Liver (tissue), 9 donors: ENCODE data around the gene PPP2R2D. TPM values are rescaled to one million over a fixed set of nuclear protein-coding genes. Genes with fewer than 3 reads are reported as not detected.

ENCODE experiments used
- DNase-seq: peaks from one replicate; pipeline ENCODE4 v3.0.0-alpha.2; 2017; ENCODE audit warnings: low spot score
- H3K27ac ChIP-seq, 2 donors: one replicate each; pipeline ENCODE4 v1.7.0; 2013; ENCODE audit warnings: inconsistent platforms in 2 of 2, low read length in 2 of 2, control low read depth in 1 of 2, low read depth in 1 of 2, mild to moderate bottlenecking in 1 of 2
- H3K27me3 ChIP-seq, 4 donors: one replicate each; pipeline versions ENCODE4 v1.6.1 to v1.7.0; 2013; ENCODE audit warnings: low read length in 3 of 4, inconsistent platforms in 1 of 4, mild to moderate bottlenecking in 1 of 4, moderate library complexity in 1 of 4; ENCODE audit not compliant: control insufficient read depth in 4 of 4, insufficient read depth in 4 of 4
- H3K36me3 ChIP-seq, 4 donors: one replicate each; pipeline versions ENCODE4 v1.6.1 to v1.7.0; 2013; ENCODE audit warnings: low read length in 3 of 4, mild to moderate bottlenecking in 3 of 4, low read depth in 1 of 4, moderate library complexity in 1 of 4; ENCODE audit not compliant: control insufficient read depth in 4 of 4, insufficient read depth in 3 of 4
- H3K4me1 ChIP-seq, 4 donors: one replicate each; pipeline versions ENCODE4 v1.6.1 to v1.7.0; 2013; ENCODE audit warnings: low read length in 3 of 4, mild to moderate bottlenecking in 3 of 4, moderate library complexity in 1 of 4; ENCODE audit not compliant: control insufficient read depth in 4 of 4, insufficient read depth in 4 of 4
- H3K4me3 ChIP-seq, 3 donors: one replicate each; pipeline versions ENCODE4 v1.6.1 to v1.7.0; 2013; ENCODE audit warnings: low read length in 3 of 3, control low read depth in 1 of 3, low read depth in 1 of 3, mild to moderate bottlenecking in 1 of 3
- H3K9ac ChIP-seq, 2 donors: one replicate each; pipeline ENCODE4 v1.7.0; 2013; ENCODE audit warnings: low read length in 2 of 2, mild to moderate bottlenecking in 2 of 2, moderate library complexity in 2 of 2, control low read depth in 1 of 2, low read depth in 1 of 2
- H3K9me3 ChIP-seq, 4 donors: one replicate each; pipeline versions ENCODE4 v1.6.1 to v1.7.0; 2013; ENCODE audit warnings: low read length in 3 of 4; ENCODE audit not compliant: control insufficient read depth in 4 of 4
- ATF3 ChIP-seq: IDR thresholded peaks from 2 replicates; pipeline ENCODE4 v1.6.1; 2016; ENCODE audit warnings: antibody characterized with exemption
- CTCF ChIP-seq: fragments of 150-350 bp; IDR thresholded peaks from 2 replicates; pipeline ENCODE4 v1.5.1; 2017; ENCODE audit warnings: improper control_type of control experiment, low read depth, low read length; ENCODE audit not compliant: missing input control
- EGR1 ChIP-seq, 2 donors: IDR thresholded peaks; 2 replicates each; pipeline ENCODE4 v1.6.1; 2016 to 2018; ENCODE audit warnings: antibody characterized with exemption in 2 of 2, low read depth in 2 of 2
- FOXA1 ChIP-seq: IDR thresholded peaks from 2 replicates; pipeline ENCODE4 v1.6.1; 2016; ENCODE audit warnings: antibody characterized with exemption
- FOXA2 ChIP-seq: IDR thresholded peaks from 2 replicates; pipeline ENCODE4 v1.6.1; 2016; ENCODE audit warnings: antibody characterized with exemption
- GABPA ChIP-seq, 2 donors: IDR thresholded peaks in 1 of 2; conservative IDR thresholded peaks in 1 of 2; 2 replicates each; pipeline ENCODE4 v1.6.1; 2016; ENCODE audit warnings: antibody characterized with exemption in 2 of 2, mild to moderate bottlenecking in 1 of 2, moderate library complexity in 1 of 2
- HNF4A ChIP-seq, 2 donors: conservative IDR thresholded peaks; 2 replicates each; pipeline ENCODE4 v1.6.1; 2016; ENCODE audit warnings: antibody characterized with exemption in 2 of 2, mild to moderate bottlenecking in 2 of 2
- HNF4G ChIP-seq: IDR thresholded peaks from 2 replicates; pipeline ENCODE4 v1.6.1; 2016; ENCODE audit warnings: antibody characterized with exemption
- JUND ChIP-seq, 2 donors: IDR thresholded peaks; 2 replicates each; pipeline ENCODE4 v1.6.1; 2016; ENCODE audit warnings: antibody characterized with exemption in 2 of 2
- NR2F2 ChIP-seq: IDR thresholded peaks from 2 replicates; pipeline ENCODE4 v1.6.1; 2016; ENCODE audit warnings: antibody characterized with exemption
- RAD21 ChIP-seq, 2 donors: IDR thresholded peaks; 2 replicates each; pipeline ENCODE4 v1.6.1; 2016; ENCODE audit warnings: antibody characterized with exemption in 2 of 2, mild to moderate bottlenecking in 2 of 2
- REST ChIP-seq: IDR thresholded peaks from 2 replicates; pipeline ENCODE4 v1.6.1; 2016; ENCODE audit warnings: antibody characterized with exemption, mild to moderate bottlenecking
- RXRA ChIP-seq, 2 donors: IDR thresholded peaks; 2 replicates each; pipeline ENCODE4 v1.6.1; 2017 to 2018; ENCODE audit warnings: antibody characterized with exemption in 2 of 2, mild to moderate bottlenecking in 1 of 2
- TAF1 ChIP-seq: conservative IDR thresholded peaks from 2 replicates; pipeline ENCODE4 v1.6.1; 2016; ENCODE audit warnings: antibody characterized with exemption, mild to moderate bottlenecking
- YY1 ChIP-seq: IDR thresholded peaks from 2 replicates; pipeline ENCODE4 v1.6.1; 2016; ENCODE audit warnings: antibody characterized with exemption, mild to moderate bottlenecking
- ZBTB33 ChIP-seq: IDR thresholded peaks from 2 replicates; pipeline ENCODE4 v1.6.1; 2016; ENCODE audit warnings: antibody characterized with exemption
- WGBS: extraction: QIAGEN DNeasy Blood & Tissue Kit; methylation state at CpG from one replicate; pipeline ENCODE4 v1.1.7; 2013; 5-methylcytosine and 5-hydroxymethylcytosine counted together
- polyA plus RNA-seq, 2 donors: library from polyadenylated mRNA; stranded (reverse) in 1 of 2; unstranded in 1 of 2; fragments of 200-250 nt in 1 of 2; fragments of >200 nt in 1 of 2; fragmentation: Nextera tagmentation in 1 of 2; extraction: Ambion mirVana in 1 of 2; gene quantifications; one replicate each; pipeline versions ENCODE4 v1.2.1 to v1.2.3, GENCODE V29; 2013 to 2015
- total RNA-seq, 2 donors: library from RNA; depleted of rRNA; stranded (reverse); fragments of >200 nt; gene quantifications; one replicate each; pipeline ENCODE4 v1.2.3, GENCODE V29; 2014
- donor health status: healthy.
- donor health status: healthy.
- donor health status: healthy.
- donor health status: healthy.
- donor health status: healthy.

The PPP2R2D gene
- total and polyA plus RNA-seq, 4 donors, result 5.9 to 20.5 (median 14.3) TPM

- 87% methylated on average over 9 of the region's 9 CpGs for WGBS
- Histone ChIP-seq H3K27me3 (no peaks in the 10 kb centered on the region), H3K9ac (no peak overlapping the region), H3K4me1 (no peaks in the 10 kb centered on the region), H3K4me3 (no peak overlapping the region), H3K27ac (no peak overlapping the region), H3K9me3 (no peaks in the 10 kb centered on the region), H3K36me3 (peaks cover 3 to 15% (median 9%) of the 10 kb centered on the region in 4 donors)
- no peak for DNase-seq
- TF ChIP-seq NR2F2 (no peak), FOXA2 (no peak), HNF4A (conservative IDR thresholded peaks at IDR 0.05) (no peak), GABPA (IDR thresholded peaks at IDR 0.05 in 1 of 2, conservative IDR thresholded peaks at IDR 0.05 in 1 of 2) (no peak), ZBTB33 (no peak), YY1 (no peak), CTCF (no peak)
Observed at GRCh38 chr10:131963811-131964210, 63.0 kb downstream of the PPP2R2D start.

GRCh38 chr10:131964298-131964697 lies 63.5 kb downstream of the PPP2R2D start:
- Histone ChIP-seq H3K9me3 (no peaks in the 10 kb centered on the region), H3K4me3 (no peak overlapping the region), H3K9ac (no peak overlapping the region), H3K27ac (no peak overlapping the region), H3K4me1 (no peaks in the 10 kb centered on the region), H3K36me3 (peaks cover 8 to 20% (median 11%) of the 10 kb centered on the region in 4 donors), H3K27me3 (no peaks in the 10 kb centered on the region)
- 96% methylated on average over 9 of the region's 9 CpGs for WGBS
- TF ChIP-seq FOXA1 (no peak), EGR1 (IDR thresholded peaks at IDR 0.05; ENCODE audit: low read depth in 2 of 2) (no peak), TAF1 (no peak), JUND (IDR thresholded peaks at IDR 0.05) (no peak), ATF3 (no peak), YY1 (no peak), RXRA (IDR thresholded peaks at IDR 0.05) (no peak)
- no peak for DNase-seq

GRCh38 chr10:131968949-131969348 lies 68.1 kb downstream of the PPP2R2D start:
- Histone ChIP-seq H3K36me3 (peaks cover 21 to 48% (median 29%) of the 10 kb centered on the region in 4 donors), H3K4me3 (no peak overlapping the region), H3K9me3 (no peaks in the 10 kb centered on the region), H3K4me1 (peaks cover 0 to 9% (median 4%) of the 10 kb centered on the region in 4 donors), H3K27ac (no peak overlapping the region), H3K9ac (no peak overlapping the region), H3K27me3 (no peaks in the 10 kb centered on the region)
- WGBS, result 89% methylated on average over 13 of the region's 13 CpGs
- no peak for DNase-seq
- TF ChIP-seq EGR1 (IDR thresholded peaks at IDR 0.05; ENCODE audit: low read depth in 2 of 2) (no peak), FOXA2 (no peak), RXRA (IDR thresholded peaks at IDR 0.05) (no peak), HNF4A (conservative IDR thresholded peaks at IDR 0.05) (no peak), RAD21 (IDR thresholded peaks at IDR 0.05) (no peak), CTCF (no peak), HNF4G (no peak), ZBTB33 (no peak), REST (no peak)
